Measurements from ENCODE around the gene CFAP107. TPM values are rescaled to one million over a fixed set of nuclear protein-coding genes. Genes with fewer than 3 reads are reported as not detected.
"Not testable (repeated sequence)": the region's sequence is repeated elsewhere in the genome, so short reads cannot be mapped to it uniquely, and the experiment has no call there.

Gene CFAP107
- polyA plus RNA-seq, 2 donors, result not detected

DNA sequence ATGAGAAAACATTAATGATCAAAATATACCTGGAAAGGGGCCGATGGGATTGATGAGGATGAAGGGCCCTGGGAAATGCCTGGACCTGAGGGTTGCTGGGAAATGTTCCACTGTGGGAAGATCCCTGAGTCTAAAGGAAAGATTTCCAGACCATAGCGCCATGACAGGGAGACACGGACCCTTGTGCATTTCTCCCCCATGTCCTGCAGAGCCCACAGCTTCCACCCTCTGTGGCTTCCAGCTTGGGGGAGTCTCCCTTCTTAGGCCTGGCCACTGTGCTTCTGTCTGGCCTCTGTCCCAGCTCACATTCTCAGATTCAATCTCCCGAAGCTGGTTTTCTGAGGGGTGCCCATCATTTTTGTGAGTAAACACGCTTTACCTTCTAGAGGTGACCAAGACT lies 26.5 kb downstream of the CFAP107 start:
- H3K27me3 ChIP-seq (ENCODE audit: control insufficient read depth in 1 of 2, insufficient read depth in 2 of 2, low read length in 2 of 2), result no peaks in the 10 kb centered on the region
- H3K36me3 ChIP-seq (ENCODE audit: control insufficient read depth in 2 of 2, insufficient read depth in 2 of 2, low read length in 1 of 2), result no peaks in the 10 kb centered on the region
- WGBS, 2 donors, result 90 to 91% methylated on average over 5 of the region's 5 CpGs
- no peaks in the 10 kb centered on the region for H3K4me1 ChIP-seq (ENCODE audit: control insufficient read depth in 2 of 2, insufficient read depth in 2 of 2, low read length in 1 of 2)
- no peak overlapping the region for H3K27ac ChIP-seq (ENCODE audit: low read depth in 2 of 2, low read length in 1 of 2)
- peaks cover 3 to 5% of the 10 kb centered on the region in 2 donors for H3K9me3 ChIP-seq (ENCODE audit: control insufficient read depth in 2 of 2, insufficient read depth in 1 of 2, low read depth in 1 of 2, low read length in 1 of 2)
- no peak overlapping the region for H3K4me3 ChIP-seq (ENCODE audit: low read depth in 1 of 2, low read length in 2 of 2)

DNA sequence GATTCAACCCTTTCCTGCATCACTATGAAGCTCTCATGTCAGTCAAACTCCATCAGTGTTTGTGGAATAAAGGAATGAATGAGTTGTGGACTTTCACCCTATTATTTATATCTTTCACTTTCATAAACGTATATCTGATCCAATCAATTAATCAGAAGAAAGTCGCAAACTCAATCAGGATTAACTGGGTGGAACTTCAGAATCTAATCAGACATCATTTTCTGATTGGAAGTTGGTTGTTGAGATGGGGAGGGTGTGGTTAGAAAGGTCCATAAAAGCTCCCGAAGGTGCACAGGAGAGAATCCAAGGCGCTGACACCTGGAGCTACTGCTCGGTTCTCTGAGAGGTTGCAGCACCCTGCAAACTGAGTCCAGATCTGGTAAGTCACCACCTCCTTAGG lies 27.4 kb downstream of the CFAP107 start, which contains the start of gene PRAMEF12:
PRAMEF12 (plus strand) TSS at position 301 of the 400 bp plus-strand sequence. CDS start 1,130 bp downstream, outside the sequence.
- Histone ChIP-seq H3K4me1 (ENCODE audit: control insufficient read depth in 2 of 2, insufficient read depth in 2 of 2, low read length in 1 of 2) (no peaks in the 10 kb centered on the region), H3K27ac (ENCODE audit: low read depth in 2 of 2, low read length in 1 of 2) (no peak within 1 kb of the TSS), H3K36me3 (ENCODE audit: control insufficient read depth in 2 of 2, insufficient read depth in 2 of 2, low read length in 1 of 2) (no peaks in the 10 kb centered on the region), H3K9me3 (ENCODE audit: control insufficient read depth in 2 of 2, insufficient read depth in 1 of 2, low read depth in 1 of 2, low read length in 1 of 2) (peaks cover 3 to 5% of the 10 kb centered on the region in 2 donors), H3K27me3 (ENCODE audit: control insufficient read depth in 1 of 2, insufficient read depth in 2 of 2, low read length in 2 of 2) (no peaks in the 10 kb centered on the region), H3K4me3 (ENCODE audit: low read depth in 1 of 2, low read length in 2 of 2) (no peak within 1 kb of the TSS)
- 82 to 87% methylated on average over 5 of the region's 5 CpGs for WGBS, 2 donors

DNA sequence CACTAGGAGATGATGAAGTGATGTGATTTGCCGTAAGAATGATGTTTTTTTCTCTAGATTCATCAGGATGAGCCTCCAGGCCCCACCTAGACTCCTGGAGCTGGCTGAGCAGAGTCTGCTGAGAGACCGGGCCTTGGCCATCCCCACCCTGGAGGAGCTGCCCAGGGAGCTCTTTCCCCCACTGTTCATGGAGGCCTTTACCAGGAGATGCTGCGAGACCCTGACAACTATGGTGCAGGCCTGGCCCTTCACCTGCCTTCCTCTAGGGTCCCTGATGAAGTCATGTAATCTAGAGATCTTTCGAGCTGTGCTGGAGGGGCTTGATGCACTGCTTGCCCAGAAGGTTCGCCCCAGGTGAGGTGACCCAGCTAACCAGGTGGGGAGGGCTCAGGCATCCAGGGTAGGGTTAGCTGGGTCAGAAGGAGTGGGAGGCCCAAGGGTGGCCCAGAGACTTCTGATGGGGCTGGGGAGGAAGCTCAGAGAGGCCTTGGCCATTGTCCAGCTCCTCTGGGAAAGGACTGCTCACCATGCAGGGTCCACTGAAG lies 28.9 kb downstream of the CFAP107 start:
- Histone ChIP-seq H3K4me3 (ENCODE audit: low read depth in 1 of 2, low read length in 2 of 2) (no peak overlapping the region), H3K27me3 (ENCODE audit: control insufficient read depth in 1 of 2, insufficient read depth in 2 of 2, low read length in 2 of 2) (no peaks in the 10 kb centered on the region), H3K36me3 (ENCODE audit: control insufficient read depth in 2 of 2, insufficient read depth in 2 of 2, low read length in 1 of 2) (no peaks in the 10 kb centered on the region), H3K27ac (ENCODE audit: low read depth in 2 of 2, low read length in 1 of 2) (no peak overlapping the region), H3K9me3 (ENCODE audit: control insufficient read depth in 2 of 2, insufficient read depth in 1 of 2, low read depth in 1 of 2, low read length in 1 of 2) (peaks cover 3 to 5% of the 10 kb centered on the region in 2 donors), H3K4me1 (ENCODE audit: control insufficient read depth in 2 of 2, insufficient read depth in 2 of 2, low read length in 1 of 2) (no peaks in the 10 kb centered on the region)
- WGBS, 2 donors, result 84 to 86% methylated on average over 5 of the region's 5 CpGs

DNA sequence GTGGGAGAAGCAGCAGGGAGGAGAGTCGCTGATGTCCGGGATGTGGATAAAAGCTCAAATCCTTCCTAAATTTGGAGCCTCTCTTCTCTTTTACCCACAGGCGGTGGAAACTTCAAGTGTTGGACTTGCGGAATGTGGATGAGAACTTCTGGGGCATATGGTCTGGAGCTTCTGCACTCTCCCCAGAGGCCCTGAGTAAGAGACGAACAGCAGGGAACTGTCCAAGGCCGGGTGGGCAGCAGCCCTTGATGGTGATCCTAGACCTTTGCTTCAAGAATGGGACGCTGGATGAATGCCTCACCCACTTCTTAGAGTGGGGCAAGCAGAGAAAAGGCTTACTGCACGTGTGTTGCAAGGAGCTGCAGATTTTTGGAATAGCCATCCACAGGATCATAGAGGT lies 29.4 kb downstream of the CFAP107 start:
- H3K36me3 ChIP-seq (ENCODE audit: control insufficient read depth in 2 of 2, insufficient read depth in 2 of 2, low read length in 1 of 2), result no peaks in the 10 kb centered on the region
- H3K27ac ChIP-seq (ENCODE audit: low read depth in 2 of 2, low read length in 1 of 2), result no peak overlapping the region
- 74% methylated on average over 8 of the region's 8 CpGs for WGBS, 2 donors
- H3K9me3 ChIP-seq (ENCODE audit: control insufficient read depth in 2 of 2, insufficient read depth in 1 of 2, low read depth in 1 of 2, low read length in 1 of 2), result peaks cover 3 to 5% of the 10 kb centered on the region in 2 donors
- no peaks in the 10 kb centered on the region for H3K4me1 ChIP-seq (ENCODE audit: control insufficient read depth in 2 of 2, insufficient read depth in 2 of 2, low read length in 1 of 2)
- H3K27me3 ChIP-seq (ENCODE audit: control insufficient read depth in 1 of 2, insufficient read depth in 2 of 2, low read length in 2 of 2), result no peaks in the 10 kb centered on the region
- no peak overlapping the region for H3K4me3 ChIP-seq (ENCODE audit: low read depth in 1 of 2, low read length in 2 of 2)

DNA sequence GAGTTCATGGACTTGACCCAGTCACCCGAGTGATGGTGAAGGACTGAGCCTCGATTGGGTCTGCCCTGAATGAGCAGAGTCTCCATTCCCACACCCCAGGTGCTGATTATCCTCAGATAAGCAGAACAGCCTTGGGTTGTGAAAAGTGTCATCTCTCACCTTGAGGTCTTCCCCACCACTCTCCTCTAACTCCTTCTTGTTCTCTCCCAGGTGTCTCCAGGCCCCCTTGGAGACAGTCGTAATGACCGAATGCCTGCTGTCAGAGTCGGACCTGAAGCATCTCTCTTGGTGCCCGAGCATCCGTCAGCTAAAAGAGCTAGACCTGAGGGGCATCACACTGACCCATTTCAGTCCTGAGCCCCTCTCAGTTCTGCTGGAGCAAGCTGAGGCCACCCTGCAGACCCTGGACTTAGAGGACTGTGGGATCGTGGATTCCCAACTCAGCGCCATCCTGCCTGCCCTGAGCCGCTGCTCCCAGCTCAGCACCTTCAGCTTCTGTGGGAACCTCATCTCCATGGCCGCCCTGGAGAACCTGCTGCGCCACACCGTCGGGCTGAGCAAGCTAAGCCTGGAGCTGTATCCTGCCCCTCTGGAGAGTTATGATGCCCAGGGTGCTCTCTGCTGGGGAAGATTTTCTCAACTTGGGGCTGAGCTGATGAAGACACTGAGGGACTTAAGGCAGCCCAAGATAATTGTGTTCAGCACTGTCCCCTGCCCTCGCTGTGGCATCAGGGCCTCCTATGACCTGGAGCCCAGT lies 31.0 kb downstream of the CFAP107 start:
- no peaks in the 10 kb centered on the region for H3K4me1 ChIP-seq (ENCODE audit: control insufficient read depth in 2 of 2, insufficient read depth in 2 of 2, low read length in 1 of 2)
- WGBS, 2 donors, result 87 to 90% methylated on average over 15 of the region's 15 CpGs

DNA sequence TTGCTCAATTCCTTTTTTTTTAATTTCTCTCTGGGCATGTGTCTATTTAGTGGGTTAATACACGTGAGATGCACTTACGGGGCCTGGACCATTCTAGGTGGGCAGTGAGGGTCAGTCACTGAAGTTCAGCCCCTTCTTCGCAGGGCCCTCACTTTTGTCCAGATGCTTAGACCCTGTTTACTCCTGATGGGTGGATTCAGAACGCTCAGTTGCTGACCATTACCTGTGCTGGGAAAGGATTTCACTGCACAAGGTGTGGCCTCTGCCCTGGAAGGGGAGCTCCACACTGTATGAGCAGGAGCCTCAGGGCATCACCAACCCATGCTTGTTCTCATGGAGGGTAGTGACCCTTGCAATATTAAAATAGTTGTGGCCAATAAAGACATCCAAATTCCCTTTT lies 32.1 kb downstream of the CFAP107 start:
- Histone ChIP-seq H3K4me1 (ENCODE audit: control insufficient read depth in 2 of 2, insufficient read depth in 2 of 2, low read length in 1 of 2) (no peaks in the 10 kb centered on the region), H3K27ac (ENCODE audit: low read depth in 2 of 2, low read length in 1 of 2) (no peak overlapping the region), H3K4me3 (ENCODE audit: low read depth in 1 of 2, low read length in 2 of 2) (no peak overlapping the region), H3K27me3 (ENCODE audit: control insufficient read depth in 1 of 2, insufficient read depth in 2 of 2, low read length in 2 of 2) (no peaks in the 10 kb centered on the region), H3K36me3 (ENCODE audit: control insufficient read depth in 2 of 2, insufficient read depth in 2 of 2, low read length in 1 of 2) (no peaks in the 10 kb centered on the region), H3K9me3 (ENCODE audit: control insufficient read depth in 2 of 2, insufficient read depth in 1 of 2, low read depth in 1 of 2, low read length in 1 of 2) (peaks cover 3 to 5% of the 10 kb centered on the region in 2 donors)
- 80 to 82% methylated on average over 4 of the region's 4 CpGs for WGBS, 2 donors

More for the DNA sequence above, 31.0 kb downstream of the CFAP107 start:
- Histone ChIP-seq H3K4me3 (ENCODE audit: low read depth in 1 of 2, low read length in 2 of 2) (no peak overlapping the region), H3K27ac (ENCODE audit: low read depth in 2 of 2, low read length in 1 of 2) (no peak overlapping the region), H3K27me3 (ENCODE audit: control insufficient read depth in 1 of 2, insufficient read depth in 2 of 2, low read length in 2 of 2) (no peaks in the 10 kb centered on the region), H3K36me3 (ENCODE audit: control insufficient read depth in 2 of 2, insufficient read depth in 2 of 2, low read length in 1 of 2) (no peaks in the 10 kb centered on the region), H3K9me3 (ENCODE audit: control insufficient read depth in 2 of 2, insufficient read depth in 1 of 2, low read depth in 1 of 2, low read length in 1 of 2) (peaks cover 3 to 5% of the 10 kb centered on the region in 2 donors)

DNA sequence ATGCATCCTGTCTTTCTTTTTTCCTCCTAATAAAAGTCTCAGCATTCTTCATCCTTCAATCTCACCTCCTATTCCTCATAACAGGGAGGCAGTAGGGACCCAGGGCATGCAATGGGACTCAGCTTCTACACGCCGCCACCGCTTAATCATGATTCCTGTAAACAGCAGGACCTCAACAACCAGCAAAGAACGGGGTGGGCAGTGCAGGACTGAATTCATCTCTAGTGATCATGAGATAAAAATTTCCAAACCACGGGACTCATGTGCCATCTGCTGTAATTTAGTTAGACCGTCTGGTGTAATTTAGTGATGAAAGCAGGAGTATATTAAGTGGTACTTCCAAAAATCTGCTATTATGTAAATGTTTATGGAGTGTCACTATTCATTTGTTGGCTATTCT lies 32.9 kb downstream of the CFAP107 start:
- no peaks in the 10 kb centered on the region for H3K27me3 ChIP-seq (ENCODE audit: control insufficient read depth in 1 of 2, insufficient read depth in 2 of 2, low read length in 2 of 2)
- H3K27ac ChIP-seq (ENCODE audit: low read depth in 2 of 2, low read length in 1 of 2), result no peak overlapping the region
- WGBS, 2 donors, result 78 to 85% methylated on average over 6 of the region's 6 CpGs
- H3K9me3 ChIP-seq (ENCODE audit: control insufficient read depth in 2 of 2, insufficient read depth in 1 of 2, low read depth in 1 of 2, low read length in 1 of 2), result peaks cover 3 to 5% of the 10 kb centered on the region in 2 donors
- H3K4me3 ChIP-seq (ENCODE audit: low read depth in 1 of 2, low read length in 2 of 2), result no peak overlapping the region
- no peaks in the 10 kb centered on the region for H3K36me3 ChIP-seq (ENCODE audit: control insufficient read depth in 2 of 2, insufficient read depth in 2 of 2, low read length in 1 of 2)
- H3K4me1 ChIP-seq (ENCODE audit: control insufficient read depth in 2 of 2, insufficient read depth in 2 of 2, low read length in 1 of 2), result no peaks in the 10 kb centered on the region

DNA sequence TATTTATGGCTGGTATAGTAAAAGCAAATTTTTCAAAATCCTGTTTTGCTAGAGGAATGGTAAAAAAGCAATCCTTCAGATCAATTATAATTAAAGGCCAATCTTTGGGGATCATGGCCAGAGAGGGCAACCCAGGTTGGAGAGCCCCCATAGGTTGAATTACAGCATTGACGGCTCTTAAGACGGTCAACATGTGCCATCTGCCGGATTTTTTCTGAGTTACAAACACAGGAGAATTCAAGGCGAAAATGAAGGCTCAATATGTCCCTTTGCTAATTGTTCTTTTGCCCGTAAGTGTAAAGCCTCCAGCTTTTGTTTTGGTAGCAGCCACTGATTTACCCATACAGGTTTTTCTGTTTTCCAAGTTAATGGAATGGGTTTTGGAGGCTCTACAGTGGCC lies 35.5 kb downstream of the CFAP107 start:
- WGBS, 2 donors, result 76 to 80% methylated on average over 4 to 5 of the region's 5 CpGs
- H3K9me3 ChIP-seq (ENCODE audit: control insufficient read depth in 2 of 2, insufficient read depth in 1 of 2, low read depth in 1 of 2, low read length in 1 of 2); H3K27me3 ChIP-seq (ENCODE audit: control insufficient read depth in 1 of 2, insufficient read depth in 2 of 2, low read length in 2 of 2): not testable (repeated sequence)

DNA sequence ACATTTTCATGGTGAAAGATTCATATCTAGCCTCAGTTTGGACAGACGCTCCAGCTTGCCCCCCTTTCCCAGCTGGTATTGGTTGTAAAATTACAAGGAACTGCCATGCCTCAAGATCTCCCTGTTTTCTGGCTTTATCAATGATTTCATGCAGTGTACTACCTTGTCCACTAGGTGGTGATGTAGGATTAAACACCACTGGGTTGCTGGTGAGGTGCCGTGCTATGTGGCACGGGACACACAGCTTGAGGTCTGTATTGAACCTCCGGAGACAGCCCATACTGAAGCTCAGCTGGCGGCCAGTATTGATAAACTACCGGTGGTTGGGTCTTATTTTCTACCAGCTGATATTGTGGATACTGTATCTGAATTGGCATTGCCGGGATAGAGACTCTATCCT lies 37.8 kb downstream of the CFAP107 start:
- not testable (repeated sequence) for H3K27ac ChIP-seq (ENCODE audit: low read depth in 2 of 2, low read length in 1 of 2); H3K9me3 ChIP-seq (ENCODE audit: control insufficient read depth in 2 of 2, insufficient read depth in 1 of 2, low read depth in 1 of 2, low read length in 1 of 2); H3K4me3 ChIP-seq (ENCODE audit: low read depth in 1 of 2, low read length in 2 of 2); H3K36me3 ChIP-seq (ENCODE audit: control insufficient read depth in 2 of 2, insufficient read depth in 2 of 2, low read length in 1 of 2); H3K27me3 ChIP-seq (ENCODE audit: control insufficient read depth in 1 of 2, insufficient read depth in 2 of 2, low read length in 2 of 2); H3K4me1 ChIP-seq (ENCODE audit: control insufficient read depth in 2 of 2, insufficient read depth in 2 of 2, low read length in 1 of 2)
- WGBS, 2 donors, result 39 to 63% methylated on average over 6 of the region's 7 CpGs

More for the DNA sequence above, 35.5 kb downstream of the CFAP107 start:
- not testable (repeated sequence) for H3K27ac ChIP-seq (ENCODE audit: low read depth in 2 of 2, low read length in 1 of 2); H3K36me3 ChIP-seq (ENCODE audit: control insufficient read depth in 2 of 2, insufficient read depth in 2 of 2, low read length in 1 of 2); H3K4me1 ChIP-seq (ENCODE audit: control insufficient read depth in 2 of 2, insufficient read depth in 2 of 2, low read length in 1 of 2); H3K4me3 ChIP-seq (ENCODE audit: low read depth in 1 of 2, low read length in 2 of 2)

DNA sequence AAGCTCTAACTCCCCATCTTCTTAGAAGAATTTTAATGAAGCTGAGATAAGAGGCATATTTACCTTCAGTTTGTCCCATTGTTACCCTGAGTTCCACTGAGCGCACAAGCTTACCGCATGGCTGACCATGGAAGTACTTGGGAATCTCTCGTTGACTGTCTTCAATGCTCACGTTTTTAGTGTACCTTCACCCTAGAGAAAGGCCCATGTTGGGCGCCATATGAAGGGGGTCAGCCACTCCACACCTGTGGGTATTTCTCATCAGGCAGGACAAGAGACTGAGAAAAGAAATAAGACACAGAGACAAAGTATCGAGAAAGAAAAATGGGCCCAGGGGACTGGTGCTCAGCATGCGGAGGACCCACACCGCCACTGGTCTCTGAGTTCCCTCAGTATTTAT lies 38.7 kb downstream of the CFAP107 start:
- H3K36me3 ChIP-seq (ENCODE audit: control insufficient read depth in 2 of 2, insufficient read depth in 2 of 2, low read length in 1 of 2); H3K27ac ChIP-seq (ENCODE audit: low read depth in 2 of 2, low read length in 1 of 2); H3K4me1 ChIP-seq (ENCODE audit: control insufficient read depth in 2 of 2, insufficient read depth in 2 of 2, low read length in 1 of 2); H3K4me3 ChIP-seq (ENCODE audit: low read depth in 1 of 2, low read length in 2 of 2); H3K27me3 ChIP-seq (ENCODE audit: control insufficient read depth in 1 of 2, insufficient read depth in 2 of 2, low read length in 2 of 2); H3K9me3 ChIP-seq (ENCODE audit: control insufficient read depth in 2 of 2, insufficient read depth in 1 of 2, low read depth in 1 of 2, low read length in 1 of 2): not testable (repeated sequence)
- 79 to 92% methylated on average over 7 to 8 of the region's 8 CpGs for WGBS, 2 donors
